HUDEP-2 (cell line): ENCODE results near the gene DIDO1.
A peak's percentile ranks its signal among the peaks of the same experiment; 100 is the strongest.

Experiments used
- DNase-seq, 76 experiments: peaks; one replicate each; lab custom pipeline; 2025; ENCODE audit not compliant: unreplicated experiment in 76 of 76; lab: John Stamatoyannopoulos, UW

Gene DIDO1

DNA sequence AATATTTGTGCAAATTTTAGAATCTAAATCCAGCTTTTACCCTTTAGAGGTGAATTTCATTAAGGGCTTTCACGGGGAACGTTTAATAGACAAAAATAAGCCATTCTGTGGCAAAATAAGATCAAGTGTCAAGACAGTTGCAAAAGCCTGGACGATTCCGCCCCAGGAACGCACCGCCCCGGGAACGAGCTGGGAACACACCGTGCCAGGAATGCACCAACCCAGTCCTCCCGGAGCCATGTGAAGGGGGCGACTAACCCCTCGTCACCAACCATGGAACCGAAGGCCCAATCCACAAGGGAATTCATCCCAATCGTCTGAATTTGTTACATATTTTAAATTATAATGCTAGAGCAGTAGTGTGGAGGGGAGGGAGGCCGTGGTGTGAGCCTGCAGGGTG lies 43.9 kb downstream of the DIDO1 start:
- no peak for DNase-seq

- no peak for DNase-seq
Measured at GRCh38 chr20:62881662-62882395, 44.5 kb downstream of the DIDO1 start.

DNA sequence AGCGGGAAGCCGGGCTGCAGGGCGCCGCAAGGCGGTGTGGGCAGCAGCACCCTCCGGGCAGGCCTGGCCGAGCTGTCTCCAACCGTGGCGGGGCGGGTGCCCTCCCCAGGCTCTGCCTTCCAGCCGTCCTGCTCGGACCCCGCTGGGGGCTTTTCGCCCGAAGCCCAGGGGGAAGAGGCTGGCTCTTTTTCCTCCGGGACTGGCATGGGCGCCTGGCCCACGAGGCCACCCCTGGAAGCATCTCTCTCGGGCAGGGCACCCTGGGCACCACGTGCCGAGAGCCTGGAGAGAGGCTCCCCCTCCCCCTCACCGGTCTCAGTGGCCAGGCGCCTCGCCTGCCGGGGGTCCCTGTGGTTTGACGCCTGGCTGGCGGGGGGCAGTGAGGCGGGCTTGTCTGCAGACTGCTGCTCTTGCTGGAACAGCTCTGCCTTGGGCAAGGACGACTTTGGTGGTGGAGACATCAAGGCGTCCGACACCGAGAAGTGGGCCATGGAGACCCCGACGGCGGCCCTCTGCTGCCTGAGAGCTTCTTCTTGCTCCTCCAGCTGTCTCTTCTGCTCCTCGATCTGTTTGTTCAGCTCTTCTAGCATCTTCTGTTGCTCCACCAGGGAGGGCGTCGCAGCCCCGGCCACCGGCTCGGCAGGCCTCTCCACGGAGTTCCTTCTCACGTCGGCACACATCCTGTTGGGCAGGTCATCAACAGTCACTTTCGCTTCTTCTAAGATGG lies 45.2 kb downstream of the DIDO1 start:
- no peak for DNase-seq

- DNase-seq: no peak
Measured at GRCh38 chr20:62880147-62880934, 46.0 kb downstream of the DIDO1 start.

DNA sequence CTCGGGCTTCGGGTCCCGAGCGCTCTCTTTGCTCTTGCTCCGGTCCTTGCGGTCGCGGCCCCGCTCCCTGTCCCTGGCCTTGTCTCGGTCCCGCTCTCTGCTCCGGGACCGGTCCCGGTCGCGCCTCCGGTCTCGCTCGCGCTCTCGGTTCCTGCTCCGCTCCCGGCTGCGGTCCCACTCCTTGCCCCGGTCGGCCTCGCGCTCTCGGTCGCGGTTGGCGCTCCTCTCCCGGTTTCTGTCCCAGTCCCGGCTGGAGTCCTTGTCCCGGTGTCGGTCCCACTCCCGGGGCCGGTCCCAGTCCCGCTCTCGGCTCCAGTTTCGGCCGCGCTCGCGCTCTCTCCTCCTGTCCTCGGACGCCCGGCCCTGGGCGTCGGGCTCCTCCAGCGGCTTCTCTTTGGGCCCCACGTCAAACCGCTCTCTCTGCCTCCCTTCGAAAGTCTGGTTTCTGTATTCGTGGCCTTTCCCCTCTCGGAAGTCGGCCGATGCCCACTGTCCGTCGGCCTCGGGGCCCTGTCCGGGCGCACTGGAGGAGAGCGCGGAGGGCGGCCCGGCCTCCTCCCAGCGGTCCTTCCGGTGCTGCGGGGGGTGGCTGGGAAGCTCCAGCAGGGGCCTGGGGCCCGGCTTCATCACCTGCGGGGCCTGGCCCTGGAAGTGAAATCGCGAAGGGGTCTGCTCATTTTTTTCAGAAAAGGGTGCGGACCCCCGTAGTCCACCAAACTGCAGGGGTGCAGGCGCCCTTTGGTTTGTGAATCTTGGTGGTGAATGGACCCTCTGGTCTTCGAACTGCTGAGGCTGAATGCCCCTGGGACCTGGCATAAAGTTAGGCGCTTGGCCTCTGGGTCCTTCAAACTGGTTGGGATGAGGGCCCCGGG lies 46.8 kb downstream of the DIDO1 start:
- no peak for DNase-seq

- no peak for DNase-seq
Measured at GRCh38 chr20:62878244-62879038, 47.9 kb downstream of the DIDO1 start.

DNA sequence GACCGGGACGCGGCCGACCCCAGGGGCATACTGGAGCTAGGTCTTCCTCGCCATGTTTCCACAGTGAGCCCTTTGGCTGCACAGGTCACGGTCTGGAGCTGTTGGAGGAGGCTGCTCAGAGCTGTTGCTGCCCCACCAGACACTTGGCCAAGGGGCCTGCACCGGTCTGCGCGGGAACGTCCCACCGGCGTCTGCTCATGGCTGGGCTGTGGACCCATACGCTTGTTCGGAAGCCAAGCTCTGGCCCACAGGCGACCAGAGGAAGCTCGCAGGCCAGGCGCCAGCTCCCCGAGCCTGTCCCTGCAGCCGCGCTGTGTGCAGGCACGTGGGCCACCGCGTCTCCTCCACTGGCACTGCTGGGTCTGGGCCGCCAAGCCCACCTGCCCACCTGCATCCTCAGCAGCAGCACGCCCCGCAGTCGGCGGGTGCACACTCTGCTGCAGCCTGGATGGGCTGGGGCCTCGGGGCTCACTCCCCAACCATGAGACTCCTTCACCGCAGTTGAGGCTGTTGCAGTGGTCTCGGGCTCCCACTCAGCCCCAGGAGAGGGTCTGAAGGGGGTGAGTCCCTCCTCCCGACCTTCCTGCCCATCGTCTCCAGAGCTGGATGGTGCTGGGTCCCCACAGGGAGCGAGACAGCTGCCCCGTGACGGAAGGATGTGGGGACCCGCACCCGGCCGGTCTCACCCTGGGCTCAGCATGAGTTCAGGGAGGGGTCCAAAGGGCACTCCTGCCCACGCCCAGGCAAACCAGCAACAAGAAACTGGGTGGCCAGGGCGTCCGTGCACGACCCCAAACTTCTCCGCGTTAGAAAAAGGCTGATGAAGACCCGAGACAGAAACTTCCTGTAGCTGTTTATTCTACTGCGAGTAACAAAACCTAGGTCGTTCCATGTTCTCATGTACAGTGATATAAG lies 49.1 kb downstream of the DIDO1 start:
- no peak for DNase-seq

DNA sequence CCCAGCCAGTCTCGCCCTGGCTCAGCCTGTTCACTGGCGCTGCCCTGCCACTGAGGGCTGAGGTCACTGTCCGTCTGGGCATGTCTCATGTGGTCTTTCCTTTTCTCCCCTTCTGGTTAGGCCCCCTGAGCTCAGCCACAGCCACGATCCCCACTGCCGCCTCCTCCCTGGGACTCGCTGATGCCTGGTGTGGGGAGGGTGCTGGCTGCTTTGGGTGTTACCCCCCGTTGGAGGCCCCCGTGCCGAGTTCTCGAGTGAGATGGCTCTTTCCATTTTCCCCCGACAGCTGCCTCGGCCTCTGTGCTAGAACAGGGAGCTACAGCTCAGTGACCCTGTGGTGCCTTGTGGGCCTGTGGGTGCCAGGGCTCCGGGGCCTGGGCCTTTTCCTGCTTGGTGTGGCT lies 49.8 kb downstream of the DIDO1 start:
- DNase-seq: no peak

- peak in 1 of 76 experiments; percentile 15 for DNase-seq
Measured at GRCh38 chr20:62875419-62876361, 50.6 kb downstream of the DIDO1 start.

DNA sequence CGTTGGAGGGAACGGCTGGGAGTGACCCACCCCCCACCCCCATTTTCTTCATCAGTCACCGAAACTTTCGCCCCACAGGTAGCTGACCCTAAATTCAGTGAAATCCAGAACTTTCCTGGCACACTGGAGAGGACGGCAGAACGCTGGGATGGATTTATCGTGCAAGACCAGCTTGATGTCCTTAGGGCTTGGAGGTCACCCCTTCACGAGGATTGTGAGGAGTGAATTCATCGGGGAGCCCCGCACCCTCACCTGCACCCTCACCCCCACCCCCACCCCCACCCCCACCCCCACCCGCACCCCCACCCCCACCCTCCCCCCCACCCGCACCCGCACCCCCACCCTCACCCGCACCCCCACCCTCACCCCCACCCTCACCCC lies 51.4 kb downstream of the DIDO1 start:
- no peak for DNase-seq

GRCh38 chr20:62873681-62874031 lies 52.6 kb downstream of the DIDO1 start:
- DNase-seq: peak in 67 of 76 experiments; percentile 12 to 86 (median 56)

- DNase-seq: no peak
Measured at GRCh38 chr20:62873280-62873679, 53.0 kb downstream of the DIDO1 start.

DNA sequence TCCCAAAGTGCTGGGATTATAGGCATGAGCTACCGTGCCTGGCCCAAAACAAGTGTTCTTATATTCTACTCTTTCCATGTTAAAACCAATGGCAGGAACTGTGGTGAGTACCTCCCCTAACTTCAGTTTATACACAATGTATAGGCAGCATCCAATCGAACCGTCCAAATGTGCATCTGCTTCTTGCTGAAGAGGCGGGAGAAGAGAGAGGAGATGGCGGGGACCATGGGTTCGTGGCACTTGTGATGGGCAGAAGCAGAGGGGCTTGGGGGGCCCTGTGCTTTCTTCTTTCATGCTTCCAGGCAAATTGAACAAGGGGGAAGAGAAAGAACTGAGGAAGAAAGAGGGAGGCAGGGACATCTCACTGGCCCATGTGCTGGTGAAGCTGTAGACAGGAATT lies 53.4 kb downstream of the DIDO1 start:
- DNase-seq: no peak

DNA sequence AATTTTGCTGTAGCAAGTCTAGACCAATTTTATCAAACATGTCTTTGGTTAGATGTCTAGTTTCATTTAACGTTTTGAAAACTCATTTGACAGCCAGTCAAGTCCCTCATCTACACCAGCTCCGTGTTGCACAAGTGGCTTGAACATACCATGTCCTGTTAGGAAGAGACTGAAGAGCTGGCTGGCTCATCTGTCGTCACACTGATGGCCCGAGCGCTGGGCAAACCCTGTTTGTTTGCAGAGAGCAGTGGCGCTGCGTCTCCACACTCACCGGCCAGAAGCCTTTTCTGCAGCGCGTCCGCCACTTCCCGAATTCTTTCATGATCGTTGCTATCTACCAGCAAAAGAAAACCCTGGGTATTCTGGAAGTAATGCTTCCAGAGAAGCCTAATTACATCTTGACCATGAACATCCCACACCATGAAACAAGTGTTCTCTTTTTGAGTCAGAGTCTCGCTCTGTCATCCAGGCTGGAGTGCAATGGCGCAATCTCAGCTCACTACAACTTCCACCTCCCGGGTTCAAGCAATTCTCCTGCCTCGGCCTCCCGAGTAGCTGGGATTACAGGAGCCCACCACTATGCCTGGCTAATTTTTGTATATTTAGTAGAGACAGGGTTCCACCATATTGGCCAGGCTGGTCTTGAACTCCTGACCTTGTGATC lies 54.0 kb downstream of the DIDO1 start:
- DNase-seq: no peak

DNA sequence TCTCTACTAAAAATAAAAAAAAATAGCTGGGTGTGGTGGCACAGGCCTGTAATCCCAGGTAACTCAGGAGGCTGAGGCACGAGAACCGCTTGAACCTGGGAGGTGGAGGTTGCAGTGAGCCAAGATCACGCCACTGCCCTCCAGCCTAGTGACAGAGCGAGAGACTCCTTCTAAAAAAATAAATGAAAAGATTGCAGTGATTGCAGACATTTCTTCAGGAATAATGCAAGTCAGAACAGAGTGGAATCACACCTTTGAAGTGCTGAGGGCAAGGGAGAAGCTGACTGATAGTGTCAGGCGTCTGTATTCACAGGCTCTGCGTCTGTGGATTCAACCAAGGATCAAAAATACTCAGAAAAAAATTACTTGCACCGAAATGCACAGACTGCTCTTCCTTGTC lies 62.1 kb downstream of the DIDO1 start:
- no peak for DNase-seq

GRCh38 chr20:62861726-62862336 lies 64.5 kb downstream of the DIDO1 start, which contains the start of gene TCFL5:
Gene TCFL5, minus strand, starts transcription at chr20:62861822. Its CDS starts 152 bp downstream, at chr20:62861670.
- DNase-seq: peak in 74 of 76 experiments; percentile 32 to 96 (median 82)
